LNCaP clone FGC (cell line): ENCODE results near the gene SMC4.

Source experiments
- DNase-seq: peaks from one replicate; pipeline ENCODE4 v3.0.0-alpha.2; 2011; ENCODE audit warnings: low read depth
- H3K4me3 ChIP-seq: 2 replicates; pipeline ENCODE4 v1.5.1; 2011; ENCODE audit warnings: mild to moderate bottlenecking, low read depth, low read length, control low read depth
- CTCF ChIP-seq: IDR thresholded peaks from 2 replicates; pipeline ENCODE4 v1.5.1; 2012; ENCODE audit warnings: mild to moderate bottlenecking; ENCODE audit not compliant: control insufficient read depth, insufficient read depth; ENCODE audit errors: extremely low read depth

Gene SMC4

GRCh38 chr3:160379628-160380214 is 19.7 kb upstream of the SMC4 start:
- TF ChIP-seq CTCF = no peak
- H3K4me3 ChIP-seq = no peak overlapping the region
- DNase-seq = no peak

GRCh38 chr3:160381470-160381869 is 18.0 kb upstream of the SMC4 start:
- no peak for TF ChIP-seq CTCF
- DNase-seq = no peak
- H3K4me3 ChIP-seq = no peak overlapping the region

- TF ChIP-seq CTCF = no peak
- H3K4me3 ChIP-seq = no peak overlapping the region
- no peak for DNase-seq
These were observed 14.7 kb upstream of the SMC4 start for GRCh38 chr3:160384639-160385318.

- H3K4me3 ChIP-seq = no peak overlapping the region
- no peak for DNase-seq
- TF ChIP-seq CTCF = no peak
These were observed 8.8 kb upstream of the SMC4 start for GRCh38 chr3:160390565-160391138.

- DNase-seq = no peak
- TF ChIP-seq CTCF = no peak
- no peak overlapping the region for H3K4me3 ChIP-seq
These were observed 6.7 kb upstream of the SMC4 start for GRCh38 chr3:160392798-160393197.

- no peak for DNase-seq
- no peak for TF ChIP-seq CTCF
These were observed 6.0 kb upstream of the SMC4 start for GRCh38 chr3:160393346-160394008.

GRCh38 chr3:160394009-160394392 is 5.4 kb upstream of the SMC4 start:
- H3K4me3 ChIP-seq = no peak overlapping the region
- no peak for DNase-seq
- no peak for TF ChIP-seq CTCF

More at GRCh38 chr3:160393346-160394008, 6.0 kb upstream of the SMC4 start:
- H3K4me3 ChIP-seq = no peak overlapping the region
